HCT116 (cell line): ENCODE results near the gene FAM43B.

Experiments
- CTCF ChIP-seq, 3 experiments: fragments of 200-600 bp in 1 of 3; sonication (generic) in 1 of 3; IDR thresholded peaks in 2 of 3; conservative IDR thresholded peaks in 1 of 3; 2 replicates each; pipeline ENCODE4 v1.5.1; 2012 to 2017; ENCODE audit warnings: low read depth in 2 of 3, low read length in 2 of 3, antibody characterized with exemption in 1 of 3, borderline replicate concordance in 1 of 3, control low read depth in 1 of 3, mild to moderate bottlenecking in 1 of 3, mixed read lengths in 1 of 3, mixed run types in 1 of 3, moderate library complexity in 1 of 3; ENCODE audit not compliant: insufficient read depth in 1 of 3
- EGR1 ChIP-seq: IDR thresholded peaks from 2 replicates; pipeline ENCODE4 v1.6.1; 2012; ENCODE audit warnings: low read depth
- EZH2 ChIP-seq: fragments of 200-600 bp; sonication (generic); IDR thresholded peaks from 2 replicates; pipeline ENCODE4 v1.6.1; 2017; ENCODE audit warnings: antibody characterized with exemption, mixed run types
- FOSL1 ChIP-seq: IDR thresholded peaks from 2 replicates; pipeline ENCODE4 v1.6.1; 2012; ENCODE audit warnings: low read depth
- POLR2A ChIP-seq: IDR thresholded peaks from 2 replicates; pipeline ENCODE4 v1.7.0; 2011; ENCODE audit warnings: borderline replicate concordance; ENCODE audit not compliant: insufficient read depth, insufficient read length; ENCODE audit errors: extremely low read depth
- POLR2AphosphoS5 ChIP-seq: IDR thresholded peaks from 2 replicates; pipeline ENCODE4 v1.6.1; 2011; ENCODE audit warnings: mild to moderate bottlenecking, low read depth, low read length, moderate library complexity
- RAD21 ChIP-seq: IDR thresholded peaks from 2 replicates; pipeline ENCODE4 v1.6.1; 2012; ENCODE audit warnings: low read depth, mild to moderate bottlenecking
- REST ChIP-seq: IDR thresholded peaks from 2 replicates; pipeline ENCODE4 v1.6.1; 2012; ENCODE audit warnings: low read depth
- SP1 ChIP-seq: IDR thresholded peaks from 2 replicates; pipeline ENCODE4 v1.6.1; 2012; ENCODE audit warnings: low read depth
- SRF ChIP-seq: IDR thresholded peaks from 2 replicates; pipeline ENCODE4 v1.6.1; 2012; ENCODE audit warnings: low read depth
- YY1 ChIP-seq: IDR thresholded peaks from 2 replicates; pipeline ENCODE4 v1.6.1; 2011; ENCODE audit warnings: low read length, low read depth, moderate library complexity, mild to moderate bottlenecking; ENCODE audit not compliant: insufficient replicate concordance; ENCODE audit errors: extremely low read depth
- ZFX ChIP-seq: fragments of 450-650 bp; IDR thresholded peaks from 2 replicates; pipeline ENCODE4 v1.6.1; 2017
- ZNF274 ChIP-seq: fragments of 200-500 bp; sonication (Bioruptor generic); IDR thresholded peaks from 2 replicates; pipeline ENCODE4 v1.6.1; 2014; ENCODE audit warnings: mild to moderate bottlenecking, low read depth, low read length, inconsistent platforms

- TF ChIP-seq POLR2A (no peak), FOSL1 (no peak), ZNF274 (no peak), YY1 (no peak), CTCF (IDR thresholded peaks at IDR 0.05 in 2 of 3, conservative IDR thresholded peaks at IDR 0.05 in 1 of 3; ENCODE audit: borderline replicate concordance in 1 of 3, insufficient read depth in 1 of 3, low read depth in 2 of 3, low read length in 2 of 3) (no peak), SRF (no peak), SP1 (no peak), EGR1 (no peak), ZFX (no peak), EZH2 (no peak), POLR2AphosphoS5 (no peak), REST (no peak), RAD21 (no peak)
Observed at GRCh38 chr1:20533635-20534034, 18.7 kb upstream of the FAM43B start.
